Occipital lobe (tissue), 2 donors: ENCODE data around the gene DNAH1. TPM values are rescaled to one million over a fixed set of nuclear protein-coding genes. Genes with fewer than 3 reads are reported as not detected.

ENCODE experiments used
- DNase-seq: peaks from one replicate; lab custom pipeline; 2025; lab: John Stamatoyannopoulos, UW
- total RNA-seq: library from RNA; depleted of rRNA; stranded (reverse); fragments of >200 nt; gene quantifications from one replicate; pipeline ENCODE4 v1.2.3, GENCODE V29; 2014

Gene DNAH1
- total RNA-seq, 1 donor from 2014 or later: 1.6 TPM

- no peak for DNase-seq
These were observed 116.6 kb downstream of the DNAH1 start for GRCh38 chr3:52432691-52433141.

DNA sequence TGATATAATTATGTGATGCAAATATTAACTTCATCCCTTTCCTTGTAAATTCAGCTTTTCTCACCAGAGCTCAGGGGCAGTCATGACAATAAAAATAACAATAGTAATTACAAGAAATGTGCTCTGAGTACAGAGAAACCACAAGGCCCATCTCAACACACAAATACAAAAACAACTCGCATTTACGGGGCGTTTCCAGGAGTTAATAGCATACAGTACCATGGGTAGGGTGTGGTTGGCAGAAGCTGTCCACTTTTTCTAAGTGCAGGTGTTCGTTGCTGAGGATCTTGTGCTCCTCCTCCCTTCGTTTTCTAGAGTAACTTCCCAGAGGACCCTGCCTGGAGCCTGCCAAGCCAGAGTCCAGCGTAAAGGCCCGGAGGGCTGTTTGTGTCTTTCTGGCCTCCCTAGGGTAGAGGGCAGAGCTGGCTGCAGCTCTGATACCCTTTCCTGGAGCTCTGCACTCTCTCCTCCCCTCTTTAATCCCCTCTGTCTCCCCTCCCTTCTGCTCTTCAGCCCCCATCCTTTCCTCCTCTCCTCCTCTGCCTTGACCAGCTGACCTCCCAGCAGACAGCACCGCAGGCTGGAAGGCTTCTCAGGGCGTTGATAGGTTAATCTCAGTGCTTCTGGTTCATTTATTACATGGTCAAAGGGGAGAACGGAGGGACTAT is 117.3 kb downstream of the DNAH1 start:
- DNase-seq: no peak

- no peak for DNase-seq
These were observed 117.9 kb downstream of the DNAH1 start for GRCh38 chr3:52433996-52434479.

GRCh38 chr3:52434491-52435115 is 118.5 kb downstream of the DNAH1 start:
- no peak for DNase-seq

GRCh38 chr3:52435246-52436101 is 119.4 kb downstream of the DNAH1 start:
- no peak for DNase-seq

GRCh38 chr3:52436500-52437149 is 120.5 kb downstream of the DNAH1 start:
- no peak for DNase-seq

DNA sequence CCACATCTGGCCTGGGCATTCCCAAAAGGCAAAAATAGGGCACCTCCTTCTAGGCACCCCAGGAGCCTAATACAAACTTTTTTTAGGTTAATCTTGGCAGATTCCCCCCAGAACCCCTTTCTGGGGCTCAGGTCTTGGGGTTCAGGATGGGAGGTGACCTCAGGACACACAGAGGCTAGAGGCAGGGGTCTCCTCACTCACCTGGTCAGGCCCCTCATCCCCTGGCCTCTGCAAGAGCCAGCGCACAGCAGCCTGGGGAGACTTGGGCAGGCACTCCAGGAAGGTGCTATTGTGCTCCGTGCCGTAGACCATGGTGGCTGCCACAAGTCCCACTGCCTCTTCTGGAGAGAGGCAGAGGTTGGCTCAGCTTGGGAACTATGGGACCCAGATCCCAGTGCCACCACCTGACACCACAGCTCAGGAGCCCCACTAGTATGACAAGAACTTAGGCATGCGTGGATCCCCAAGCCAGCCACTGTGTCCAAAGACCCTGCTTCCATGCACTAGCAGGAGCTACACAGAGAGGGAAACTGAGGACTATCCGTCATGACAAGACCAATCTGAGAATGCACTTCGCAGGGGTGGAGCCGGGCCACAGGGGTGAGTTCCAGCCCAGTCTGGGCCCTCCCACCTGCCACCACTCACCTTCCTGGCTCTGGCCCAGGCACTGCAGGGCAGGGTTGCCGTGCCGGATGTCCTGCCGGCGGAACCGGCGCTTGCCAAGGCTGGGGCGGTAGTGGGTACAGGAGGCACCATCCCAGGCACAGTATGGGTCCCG is 121.4 kb downstream of the DNAH1 start:
- no peak for DNase-seq

DNA sequence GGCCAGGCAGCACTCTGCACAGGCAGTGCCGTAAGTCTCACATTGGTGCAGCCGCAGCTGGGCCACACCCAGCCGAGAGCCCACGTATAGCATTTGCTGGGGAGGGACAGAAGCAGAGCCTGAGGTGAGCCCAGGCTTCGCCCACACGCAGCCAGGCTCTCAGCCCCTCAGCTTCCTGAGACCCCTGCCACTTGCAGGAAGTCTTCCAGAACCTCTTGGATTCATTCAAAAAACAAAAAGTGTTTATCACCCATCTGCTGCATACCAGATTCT is 121.9 kb downstream of the DNAH1 start:
- no peak for DNase-seq

- no peak for DNase-seq
These were observed 122.7 kb downstream of the DNAH1 start for GRCh38 chr3:52438579-52439425.

DNA sequence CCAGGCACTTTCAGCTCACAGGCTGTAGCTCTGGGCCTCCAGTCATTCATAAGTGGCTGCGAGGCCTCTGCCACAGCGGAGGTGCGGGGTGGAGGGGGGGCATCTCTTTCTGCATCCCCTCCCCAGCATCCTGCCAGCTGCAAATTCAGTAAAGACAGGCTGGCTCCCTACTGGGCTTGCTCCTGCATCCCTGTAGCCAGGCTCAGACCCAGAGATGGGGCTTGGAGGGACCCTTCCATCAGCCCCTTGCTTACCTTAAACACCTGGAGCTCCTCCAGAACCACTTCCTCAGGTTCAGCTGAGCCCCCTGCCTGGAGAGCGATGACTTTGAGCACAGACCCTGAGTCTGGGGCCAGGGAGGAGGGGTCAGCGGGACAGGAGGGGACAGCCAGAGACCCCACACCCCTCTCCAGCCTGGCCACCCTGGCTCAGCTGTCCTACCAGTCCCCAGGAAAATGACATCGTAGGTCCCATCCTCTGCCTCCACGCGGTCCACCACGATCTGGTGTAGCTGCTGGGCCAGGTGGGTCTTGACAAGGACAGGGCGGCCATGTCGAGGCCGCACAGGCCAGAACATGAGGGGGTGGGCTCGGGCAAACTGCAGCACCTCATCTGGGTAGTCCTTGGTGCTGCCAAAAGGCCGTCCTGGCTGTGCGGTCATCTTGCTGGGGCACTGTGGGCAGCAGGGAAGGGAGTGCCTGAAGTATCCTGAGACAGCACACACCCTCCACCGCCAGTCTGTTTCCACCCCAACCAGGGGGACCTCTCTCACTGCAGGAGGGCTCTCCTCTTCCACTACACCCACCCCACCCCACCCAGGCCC is 123.5 kb downstream of the DNAH1 start:
- no peak for DNase-seq

DNA sequence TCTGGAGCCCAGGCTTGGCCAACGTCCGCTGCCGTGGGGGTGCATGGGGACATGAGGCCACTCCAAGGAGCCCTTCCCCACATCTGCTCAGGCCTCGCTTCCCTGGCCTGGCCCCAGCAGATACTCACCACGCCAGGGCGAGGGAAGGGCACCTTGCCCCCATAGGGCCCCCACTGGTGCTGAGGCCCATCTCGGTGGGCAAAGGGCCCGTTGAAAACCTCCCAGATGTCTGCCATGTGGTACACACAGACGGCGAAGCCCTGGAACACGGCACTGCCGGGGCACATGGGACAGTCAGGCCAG is 124.1 kb downstream of the DNAH1 start:
- no peak for DNase-seq

- no peak for DNase-seq
These were observed 124.6 kb downstream of the DNAH1 start for GRCh38 chr3:52440671-52441070.

- DNase-seq: no peak
These were observed 125.1 kb downstream of the DNAH1 start for GRCh38 chr3:52441091-52441771.

DNA sequence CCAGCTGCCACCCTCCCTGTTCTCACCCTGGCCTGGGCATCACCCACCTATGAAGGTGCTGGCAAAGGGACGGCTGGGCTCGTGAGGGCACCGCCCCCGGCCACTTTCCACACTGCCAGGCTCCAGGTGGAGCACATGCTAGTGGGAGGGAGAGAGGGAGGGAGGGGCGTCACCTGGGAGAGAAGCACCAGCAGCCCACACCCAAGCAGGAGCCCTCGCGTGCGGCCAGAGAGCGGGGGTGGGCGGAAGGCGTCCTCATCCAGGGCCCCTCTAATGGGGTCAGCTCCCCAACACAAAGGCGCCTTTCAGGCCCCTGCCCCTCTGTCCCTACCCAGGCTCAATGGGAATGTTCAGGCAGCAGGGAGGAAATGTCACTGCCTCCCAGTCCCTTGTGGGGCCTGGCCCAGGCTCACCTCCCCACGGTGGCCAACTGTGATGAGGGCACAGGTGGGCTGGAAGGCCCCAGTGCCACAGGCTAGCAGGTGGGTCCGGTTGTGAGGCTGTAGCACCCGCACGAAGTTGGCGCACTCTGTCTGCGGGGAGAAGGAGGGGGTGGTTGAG is 125.7 kb downstream of the DNAH1 start:
- no peak for DNase-seq

DNA sequence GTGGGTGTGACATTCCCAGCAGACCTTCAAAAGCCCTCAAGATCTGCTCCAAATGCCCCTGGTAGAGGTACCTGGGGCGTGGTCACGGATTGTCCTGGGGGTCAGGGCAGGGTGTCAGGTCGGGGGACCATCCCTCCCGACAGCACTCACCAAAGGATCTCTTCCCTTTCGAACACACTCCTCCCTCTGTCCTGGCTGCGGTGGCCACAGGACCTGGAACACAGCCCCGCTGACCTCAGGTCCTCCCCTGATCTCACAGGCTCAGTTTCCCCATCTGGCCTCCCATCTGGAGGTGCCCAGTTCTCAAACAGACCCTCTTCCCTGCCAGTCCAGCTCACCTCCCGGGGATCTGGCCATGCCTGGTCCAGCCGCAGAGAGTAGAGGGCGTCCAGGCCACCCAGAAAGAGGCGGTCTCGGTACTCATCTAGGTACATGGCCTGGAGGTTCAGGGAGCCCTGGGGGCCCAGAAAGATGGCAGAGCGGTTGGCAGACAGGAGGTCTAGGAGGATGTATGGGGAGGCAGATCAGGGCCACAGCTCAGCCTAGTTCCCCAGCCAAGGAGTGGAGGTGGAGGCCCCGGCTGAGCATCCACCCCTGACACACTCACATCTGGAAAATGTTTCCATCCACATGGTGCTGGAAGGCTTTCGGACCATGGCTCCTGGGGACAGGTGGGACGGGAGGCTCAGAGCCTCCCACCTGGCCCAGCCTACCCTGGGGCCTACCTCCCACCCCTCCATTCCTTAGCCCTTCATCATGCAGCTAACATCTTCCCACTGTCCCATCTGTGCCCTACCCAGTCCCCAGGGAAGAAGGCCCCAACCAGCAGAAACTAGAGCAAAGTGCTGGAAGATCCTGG is 126.5 kb downstream of the DNAH1 start:
- no peak for DNase-seq

- no peak for DNase-seq
These were observed 127.1 kb downstream of the DNAH1 start for GRCh38 chr3:52443268-52443610.

DNA sequence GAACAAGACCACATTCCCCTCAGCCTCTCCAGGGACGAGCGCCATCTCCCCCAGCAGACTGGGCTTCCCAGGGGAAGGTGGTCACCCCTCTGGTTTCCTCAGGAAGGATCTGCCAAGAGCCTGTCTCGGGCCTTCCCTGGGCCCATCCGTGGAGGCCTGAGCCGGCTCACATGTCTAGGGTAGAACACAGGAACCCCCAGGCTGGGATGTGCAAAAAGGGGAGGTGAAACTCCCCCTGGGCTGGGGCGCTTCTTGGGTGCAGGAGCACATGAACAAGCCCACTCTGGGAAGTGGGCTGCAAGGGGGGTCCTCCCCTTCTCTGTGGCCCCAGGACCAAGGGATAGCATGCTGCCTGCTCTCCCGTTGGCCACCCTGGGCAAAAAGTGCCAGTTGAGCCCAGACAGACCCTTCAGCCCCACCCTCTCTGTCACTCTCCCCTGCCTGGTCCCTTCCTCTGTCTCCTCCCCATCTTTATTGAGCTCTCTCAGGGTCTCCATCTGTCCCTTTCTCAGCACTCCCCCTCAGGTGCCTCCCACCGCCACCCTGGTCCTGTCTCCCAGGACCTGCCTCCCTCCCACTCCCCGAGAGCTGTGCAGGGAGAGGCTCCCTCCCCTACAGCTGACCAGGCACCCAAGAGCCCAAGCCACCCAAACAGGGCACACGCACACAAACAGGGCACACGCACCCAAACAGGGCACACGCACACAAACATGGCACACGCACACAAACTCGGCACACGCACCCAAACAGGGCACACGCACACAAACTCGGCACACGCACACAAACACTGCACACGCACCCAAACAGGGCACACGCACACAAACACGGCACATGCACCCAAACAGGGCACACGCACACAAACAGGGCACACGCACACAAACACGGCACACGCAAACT is 127.9 kb downstream of the DNAH1 start:
- DNase-seq: no peak
